ENCODE data around the gene EPHA6.
"Not testable (repeated sequence)": the region's sequence is repeated elsewhere in the genome, so short reads cannot be mapped to it uniquely, and the experiment has no call there.

EPHA6 gene

DNA sequence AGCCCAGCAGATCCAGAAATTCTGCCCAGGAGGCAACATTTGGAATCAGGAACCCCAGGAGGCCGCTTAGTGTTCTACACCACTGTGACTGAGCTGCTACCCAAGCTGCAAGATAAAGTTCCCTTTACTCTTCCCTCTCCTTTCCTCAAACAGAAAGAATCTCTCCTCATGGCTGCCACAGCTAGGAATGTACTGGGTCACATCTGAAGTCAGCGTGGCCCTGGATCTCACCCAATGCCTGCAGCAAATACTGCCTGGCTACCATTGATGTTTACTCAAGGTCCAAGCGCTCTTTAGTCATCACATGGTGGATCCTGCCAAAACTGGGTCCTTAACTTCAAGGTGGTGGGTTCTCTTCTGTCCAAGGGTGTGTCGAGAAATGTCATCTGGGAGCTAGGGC, 382.7 kb downstream of the EPHA6 start:
- no peak for DNase-seq

DNA sequence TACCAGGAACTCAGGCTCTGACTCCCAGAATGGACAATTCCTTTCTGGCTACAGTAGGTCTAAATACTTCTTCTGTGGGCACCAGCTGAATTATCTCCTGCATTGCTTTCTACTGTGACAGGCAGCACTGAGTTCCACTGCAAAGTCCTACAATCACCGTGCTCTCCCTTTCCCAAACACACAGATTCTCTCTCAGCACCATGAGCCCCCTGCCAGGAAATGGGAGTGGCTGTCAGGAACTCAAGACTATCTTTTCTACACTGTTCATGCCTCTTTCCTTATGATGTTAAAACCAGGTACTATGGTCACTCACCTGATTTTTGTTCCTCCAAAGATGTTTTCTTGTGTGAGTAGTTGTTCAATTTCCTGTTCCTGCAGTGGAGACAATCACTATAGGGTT, 383.4 kb downstream of the EPHA6 start:
- DNase-seq, result no peak

GRCh38 chr3:97200387-97200786, 386.0 kb downstream of the EPHA6 start:
- no peak for DNase-seq

GRCh38 chr3:97201814-97202213, 387.4 kb downstream of the EPHA6 start:
- DNase-seq, result no peak

DNA sequence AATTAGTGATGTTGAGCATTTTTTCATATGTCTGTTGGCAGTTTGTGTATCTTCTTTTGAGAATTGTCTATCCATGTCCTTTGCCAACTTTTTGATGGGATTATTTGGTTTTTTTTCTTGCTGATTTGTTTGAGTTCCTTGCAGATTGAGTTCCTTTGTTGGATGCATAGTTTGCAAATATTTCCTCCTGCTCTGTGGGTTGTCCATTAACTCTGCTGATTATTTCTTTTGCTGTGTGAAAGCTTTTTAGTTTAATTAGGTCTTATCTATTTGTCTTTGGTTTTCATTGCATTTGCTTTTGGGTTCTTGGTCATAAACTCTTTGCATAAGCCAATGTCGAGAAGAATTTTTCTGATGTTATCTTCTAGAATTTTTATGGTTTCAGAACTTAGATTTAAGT, 414.6 kb downstream of the EPHA6 start:
- no peak for DNase-seq

DNA sequence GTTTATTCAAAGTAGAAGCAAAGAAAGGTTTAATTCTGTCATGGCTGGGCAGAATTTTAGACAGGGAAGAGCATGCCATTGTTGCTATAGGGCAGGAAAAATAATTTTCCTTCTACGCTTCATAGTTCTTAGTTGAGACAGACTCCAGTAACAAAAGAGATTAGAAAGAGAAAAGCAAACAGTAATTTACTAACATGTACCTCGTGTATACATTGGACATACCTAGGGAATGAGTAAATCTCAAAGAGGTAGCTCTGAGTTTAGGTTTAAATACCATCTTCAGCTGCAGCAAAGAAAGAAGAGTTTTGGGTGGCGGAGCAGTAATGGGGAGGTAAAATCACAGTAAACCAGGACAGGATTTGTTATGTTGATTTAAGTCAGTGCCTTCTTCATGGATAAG, 416.1 kb downstream of the EPHA6 start:
- DNase-seq, result no peak

DNA sequence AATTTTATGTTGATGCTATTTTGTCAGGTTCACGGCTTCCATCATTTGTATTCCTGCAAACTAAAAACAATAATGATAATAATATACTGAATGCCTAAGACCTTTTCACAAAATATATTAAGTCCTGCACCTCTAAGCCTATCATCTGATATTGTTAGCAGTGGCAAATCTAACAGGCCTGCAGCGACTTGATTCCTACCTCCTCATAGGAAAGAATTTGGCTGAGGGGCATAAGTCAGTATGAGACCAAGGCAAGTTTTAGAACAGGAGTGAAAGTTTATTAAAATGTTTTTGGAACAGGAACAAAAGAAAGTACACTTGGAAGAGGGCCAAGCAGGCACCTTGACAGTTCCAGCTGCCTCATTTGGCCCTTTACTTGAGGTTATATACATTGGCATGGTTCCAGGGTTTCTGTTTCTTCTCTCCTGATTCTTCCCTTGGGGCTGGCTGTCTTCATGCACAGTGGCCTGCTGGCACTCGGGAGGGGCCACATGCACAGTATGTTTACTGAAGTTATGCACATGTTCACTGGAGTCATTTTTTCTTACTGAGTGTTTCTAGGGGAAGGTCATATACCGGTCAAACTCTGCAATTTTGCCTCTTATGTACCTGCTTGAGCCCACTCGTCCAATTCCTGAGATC, 418.1 kb downstream of the EPHA6 start:
- peak in 1 of 2 experiments; percentile 40 for DNase-seq

- DNase-seq, result no peak
Observed at GRCh38 chr3:97235179-97235578, 420.8 kb downstream of the EPHA6 start.

- no peak for DNase-seq
Observed at GRCh38 chr3:97235611-97236315, 421.4 kb downstream of the EPHA6 start.

GRCh38 chr3:97241417-97241816, 427.0 kb downstream of the EPHA6 start:
- no peak for DNase-seq

DNA sequence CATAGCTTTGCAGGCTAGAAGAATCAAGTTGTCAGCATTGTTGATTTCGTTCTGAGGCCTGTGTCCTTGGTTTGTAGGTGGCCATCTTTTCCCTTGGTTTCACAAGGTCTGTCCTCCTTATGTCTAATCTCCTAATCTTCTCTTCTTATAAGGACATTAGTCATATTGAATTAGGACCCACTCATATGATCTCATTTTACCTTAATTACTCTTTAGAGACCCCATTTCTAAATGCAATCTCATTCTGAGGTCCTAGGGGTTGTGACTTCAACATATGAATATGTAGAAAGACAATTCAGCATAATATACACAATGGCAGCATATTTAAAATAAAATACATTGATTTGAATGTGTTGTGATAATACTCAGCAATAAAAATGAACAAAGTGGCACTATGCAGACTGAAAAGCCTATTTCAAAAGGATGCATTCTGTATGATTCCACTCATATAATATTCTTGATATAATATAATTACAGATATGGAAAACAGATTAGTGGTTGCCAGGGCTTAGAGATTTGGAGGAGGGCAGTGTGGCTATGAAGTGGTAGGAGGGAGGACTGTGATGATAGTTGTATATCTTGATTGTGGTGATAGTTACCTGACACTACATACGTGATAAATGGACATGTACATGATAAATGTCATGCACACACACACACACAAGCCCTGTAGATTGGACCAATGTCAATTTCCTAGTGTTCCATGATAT, 431.0 kb downstream of the EPHA6 start:
- DNase-seq, result no peak

- no peak for DNase-seq
Observed at GRCh38 chr3:97256060-97256459, 441.7 kb downstream of the EPHA6 start.

- no peak for DNase-seq
Observed at GRCh38 chr3:97257942-97258697, 443.7 kb downstream of the EPHA6 start.

GRCh38 chr3:97259263-97259662, 444.9 kb downstream of the EPHA6 start:
- no peak for DNase-seq

- peak; percentile 49 to 87 for DNase-seq
Observed at GRCh38 chr3:97264180-97264579, 449.8 kb downstream of the EPHA6 start.

- DNase-seq, result no peak
Observed at GRCh38 chr3:97265237-97266005, 451.0 kb downstream of the EPHA6 start.

DNA sequence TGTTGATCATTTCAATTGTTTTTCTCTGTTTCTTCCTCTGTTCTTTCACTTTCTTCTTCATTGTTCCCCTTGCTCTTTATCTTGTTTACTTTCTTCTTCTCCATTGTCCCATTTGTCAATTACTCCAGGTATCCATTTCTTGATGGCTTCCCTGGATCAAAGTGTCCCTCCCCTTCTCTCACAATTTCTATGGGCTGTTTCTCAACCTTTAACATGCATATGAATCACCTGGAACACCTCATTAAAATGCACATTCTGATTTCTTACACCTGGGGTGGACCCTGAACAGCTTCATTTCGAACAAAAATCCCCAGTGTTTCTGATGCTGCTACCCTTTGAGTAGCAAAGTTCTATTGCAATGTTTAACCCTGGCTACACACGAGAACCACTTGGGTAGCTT, 454.8 kb downstream of the EPHA6 start:
- DNase-seq, result no peak

- not testable (repeated sequence) for DNase-seq
Observed at GRCh38 chr3:97276879-97277550, 462.6 kb downstream of the EPHA6 start.

- no peak for DNase-seq
Observed at GRCh38 chr3:97277708-97278107, 463.3 kb downstream of the EPHA6 start.

GRCh38 chr3:97278506-97278905, 464.1 kb downstream of the EPHA6 start:
- DNase-seq, result peak; percentile 40 to 83

DNA sequence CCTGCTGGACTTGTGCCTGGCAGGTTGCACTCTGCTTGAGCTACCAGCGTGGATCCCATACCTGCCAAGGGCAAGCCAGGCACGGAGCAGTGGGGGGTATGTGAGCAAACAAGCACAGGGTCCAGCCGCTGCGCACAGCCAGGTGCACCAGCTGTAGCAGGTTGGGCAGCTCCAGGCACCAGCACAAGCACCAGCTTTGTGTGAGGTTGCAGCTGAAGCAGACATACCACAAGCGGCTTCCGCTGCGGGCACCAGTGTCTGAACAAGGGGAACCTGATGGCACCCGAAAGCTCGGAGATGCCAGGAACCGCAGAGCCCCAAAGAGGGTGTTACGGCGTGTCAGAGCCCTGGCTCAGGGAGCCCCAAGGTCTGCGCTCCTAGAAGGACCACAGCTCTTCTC, 477.5 kb downstream of the EPHA6 start:
- DNase-seq, result peak; percentile 94 to 99

GRCh38 chr3:97293596-97294131, 479.3 kb downstream of the EPHA6 start:
- DNase-seq, result no peak

All from NCI-H2081 (cell line).